Neural progenitor cell (in vitro differentiated cells): ENCODE results near the gene CCDC73.

ENCODE experiments used
- EZH2 ChIP-seq: fragments of 200-600 bp; sonication (generic); IDR thresholded peaks from 2 replicates; pipeline ENCODE4 v1.6.1; 2017; ENCODE audit warnings: antibody characterized with exemption, mild to moderate bottlenecking, moderate library complexity
- EZH2phosphoT487 ChIP-seq: fragments of 200-600 bp; sonication (generic); IDR thresholded peaks from 2 replicates; pipeline ENCODE4 v1.6.1; 2017; ENCODE audit warnings: antibody characterized with exemption
- TF ChIP-seq, protein P1 (sequence below): fragments of 200-600 bp; sonication (generic); IDR thresholded peaks from 2 replicates; pipeline ENCODE4 v1.5.1; 2017; ENCODE audit warnings: antibody characterized with exemption, mild to moderate bottlenecking

DNA sequence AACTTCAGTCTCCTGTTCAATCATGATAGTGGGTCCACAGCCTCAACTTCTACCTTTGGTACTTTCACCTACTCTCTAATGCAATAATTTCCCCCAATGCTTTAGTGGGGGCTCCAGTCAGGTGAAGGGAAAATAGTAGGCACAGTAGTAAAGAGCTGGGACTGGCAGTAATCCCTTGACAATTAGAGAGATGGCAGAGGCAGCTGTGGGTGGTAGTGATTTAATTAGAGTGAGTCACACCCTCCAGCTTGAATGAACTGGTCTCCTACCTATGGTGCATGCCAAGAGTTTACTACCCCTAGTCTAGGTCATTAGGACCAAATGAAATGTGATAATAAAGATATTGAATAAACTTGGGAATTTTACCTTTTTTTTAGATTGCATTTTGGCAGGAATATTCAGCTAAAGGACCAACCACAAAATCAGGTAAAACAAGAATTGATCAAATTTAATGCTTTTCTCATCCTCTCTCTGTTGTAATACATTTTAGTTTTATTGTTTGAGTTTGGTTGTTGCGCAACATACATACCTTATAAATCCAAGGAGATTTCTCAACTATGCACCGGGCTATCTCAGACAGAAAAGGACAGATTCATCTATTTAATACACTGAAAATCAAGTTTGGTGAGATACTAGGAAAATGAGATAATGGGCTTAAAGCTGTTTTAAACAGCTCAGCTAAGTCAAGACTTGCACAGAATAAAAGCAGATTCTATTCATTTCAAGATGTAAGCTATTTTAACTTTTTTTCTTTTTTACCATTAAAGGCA, 44.2 kb upstream of the CCDC73 start:
- TF ChIP-seq, protein P1, sequence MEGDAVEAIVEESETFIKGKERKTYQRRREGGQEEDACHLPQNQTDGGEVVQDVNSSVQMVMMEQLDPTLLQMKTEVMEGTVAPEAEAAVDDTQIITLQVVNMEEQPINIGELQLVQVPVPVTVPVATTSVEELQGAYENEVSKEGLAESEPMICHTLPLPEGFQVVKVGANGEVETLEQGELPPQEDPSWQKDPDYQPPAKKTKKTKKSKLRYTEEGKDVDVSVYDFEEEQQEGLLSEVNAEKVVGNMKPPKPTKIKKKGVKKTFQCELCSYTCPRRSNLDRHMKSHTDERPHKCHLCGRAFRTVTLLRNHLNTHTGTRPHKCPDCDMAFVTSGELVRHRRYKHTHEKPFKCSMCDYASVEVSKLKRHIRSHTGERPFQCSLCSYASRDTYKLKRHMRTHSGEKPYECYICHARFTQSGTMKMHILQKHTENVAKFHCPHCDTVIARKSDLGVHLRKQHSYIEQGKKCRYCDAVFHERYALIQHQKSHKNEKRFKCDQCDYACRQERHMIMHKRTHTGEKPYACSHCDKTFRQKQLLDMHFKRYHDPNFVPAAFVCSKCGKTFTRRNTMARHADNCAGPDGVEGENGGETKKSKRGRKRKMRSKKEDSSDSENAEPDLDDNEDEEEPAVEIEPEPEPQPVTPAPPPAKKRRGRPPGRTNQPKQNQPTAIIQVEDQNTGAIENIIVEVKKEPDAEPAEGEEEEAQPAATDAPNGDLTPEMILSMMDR, result no peak
- TF ChIP-seq EZH2phosphoT487 (no peak), EZH2 (no peak)
